Activated naive CD8-positive, alpha-beta T cell treated with anti-CD3 and anti-CD28 coated beads, Interleukin-2, amount 10 ng/mL, durations not matched to agents 7 days and 5 days (primary cell): ENCODE results near the gene ERGIC3. TPM values are rescaled to one million over a fixed set of nuclear protein-coding genes. Genes with fewer than 3 reads are reported as not detected.

Source experiments
- ATAC-seq: fragments of 150-1000 bp; cut with Tn5 transposase; one replicate; pipeline ENCODE4 v1.10.0; 2021; ENCODE audit warnings: low read depth, moderate library complexity
- POLR2A ChIA-PET: fragments of 350-600 bp; sonication (Branson Sonifier 250); formaldehyde crosslinking; loops from one replicate; lab custom pipeline; 2021; ENCODE audit warnings: antibody characterized with exemption; lab: Charles Lee
- DNase-seq: peaks from one replicate; pipeline ENCODE4 v3.0.0; 2021
- H3K27ac Mint-ChIP-seq: one replicate; pipeline ENCODE4 v1.8.0; 2022; ENCODE audit warnings: mild to moderate bottlenecking, mixed read lengths
- H3K27me3 Mint-ChIP-seq: one replicate; pipeline ENCODE4 v1.8.0; 2022; ENCODE audit warnings: mild to moderate bottlenecking, moderate library complexity, mixed read lengths
- H3K36me3 Mint-ChIP-seq: one replicate; pipeline ENCODE4 v1.8.0; 2021; ENCODE audit warnings: mild to moderate bottlenecking, mixed read lengths
- H3K4me1 Mint-ChIP-seq: one replicate; pipeline ENCODE4 v1.8.0; 2021; ENCODE audit warnings: mixed read lengths
- H3K4me3 Mint-ChIP-seq: one replicate; pipeline ENCODE4 v1.8.0; 2022; ENCODE audit warnings: mild to moderate bottlenecking, moderate library complexity, mixed read lengths
- H3K9me3 Mint-ChIP-seq: one replicate; pipeline ENCODE4 v1.8.0; 2021; ENCODE audit warnings: mixed read lengths
- total RNA-seq, 2 experiments: library from RNA; stranded (reverse); gene quantifications; one replicate each; pipeline ENCODE4 v1.2.3, GENCODE V29; 2021

The ERGIC3 gene
- total RNA-seq, 2 experiments from 2014 or later: 123 to 125 TPM

- H3K4me1 Mint-ChIP-seq: no peaks in the 10 kb centered on the region
- POLR2A ChIA-PET: no interaction called here
- ATAC-seq (no peak), DNase-seq (no peak)
- H3K9me3 Mint-ChIP-seq: no peaks in the 10 kb centered on the region
- H3K27ac Mint-ChIP-seq: no peak overlapping the region
- H3K36me3 Mint-ChIP-seq: peaks cover 4% of the 10 kb centered on the region
- no peak overlapping the region for H3K4me3 Mint-ChIP-seq
- no peaks in the 10 kb centered on the region for H3K27me3 Mint-ChIP-seq
Measured at GRCh38 chr20:35556871-35557270, 15.0 kb downstream of the ERGIC3 start.

- no peaks in the 10 kb centered on the region for H3K9me3 Mint-ChIP-seq
- POLR2A ChIA-PET: no interaction called here
- no peaks in the 10 kb centered on the region for H3K4me1 Mint-ChIP-seq
- ATAC-seq (no peak), DNase-seq (no peak)
- H3K36me3 Mint-ChIP-seq: peaks cover 4% of the 10 kb centered on the region
- H3K27me3 Mint-ChIP-seq: no peaks in the 10 kb centered on the region
- no peak overlapping the region for H3K4me3 Mint-ChIP-seq
- H3K27ac Mint-ChIP-seq: no peak overlapping the region
Measured at GRCh38 chr20:35558451-35558850, 16.6 kb downstream of the ERGIC3 start.

GRCh38 chr20:35559042-35559693 is 17.3 kb downstream of the ERGIC3 start:
- ATAC-seq: no peak

GRCh38 chr20:35560105-35560511 is 18.2 kb downstream of the ERGIC3 start:
- Mint-ChIP-seq H3K4me3 (no peak overlapping the region), H3K9me3 (no peaks in the 10 kb centered on the region), H3K27ac (no peak overlapping the region), H3K36me3 (no peaks in the 10 kb centered on the region), H3K27me3 (no peaks in the 10 kb centered on the region), H3K4me1 (no peaks in the 10 kb centered on the region)
- POLR2A ChIA-PET: no interaction called here
- DNase-seq: no peak
- no peak for ATAC-seq

More at GRCh38 chr20:35559042-35559693, 17.3 kb downstream of the ERGIC3 start:
- Mint-ChIP-seq H3K27ac (no peak overlapping the region), H3K27me3 (no peaks in the 10 kb centered on the region), H3K4me1 (no peaks in the 10 kb centered on the region), H3K4me3 (no peak overlapping the region), H3K36me3 (peaks cover 4% of the 10 kb centered on the region), H3K9me3 (no peaks in the 10 kb centered on the region)
- POLR2A ChIA-PET: no interaction called here
- no peak for DNase-seq

GRCh38 chr20:35560541-35560940 is 18.7 kb downstream of the ERGIC3 start:
- Mint-ChIP-seq H3K4me1 (no peaks in the 10 kb centered on the region), H3K9me3 (no peaks in the 10 kb centered on the region), H3K27ac (no peak overlapping the region), H3K36me3 (no peaks in the 10 kb centered on the region), H3K27me3 (no peaks in the 10 kb centered on the region), H3K4me3 (no peak overlapping the region)
- DNase-seq (no peak), ATAC-seq (no peak)
- POLR2A ChIA-PET: no interaction called here

GRCh38 chr20:35561268-35561667 is 19.4 kb downstream of the ERGIC3 start:
- no peaks in the 10 kb centered on the region for H3K4me1 Mint-ChIP-seq
- H3K36me3 Mint-ChIP-seq: no peaks in the 10 kb centered on the region
- H3K9me3 Mint-ChIP-seq: no peaks in the 10 kb centered on the region
- H3K27me3 Mint-ChIP-seq: peaks cover 3% of the 10 kb centered on the region
- ATAC-seq: no peak
- H3K4me3 Mint-ChIP-seq: no peak overlapping the region
- H3K27ac Mint-ChIP-seq: no peak overlapping the region
- POLR2A ChIA-PET: no interaction called here
- no peak for DNase-seq

- no peak for ATAC-seq
- POLR2A ChIA-PET: no interaction called here
- Mint-ChIP-seq H3K36me3 (no peaks in the 10 kb centered on the region), H3K9me3 (no peaks in the 10 kb centered on the region), H3K27me3 (peaks cover 6% of the 10 kb centered on the region), H3K4me3 (no peak overlapping the region), H3K4me1 (no peaks in the 10 kb centered on the region), H3K27ac (no peak overlapping the region)
- no peak for DNase-seq
Measured at GRCh38 chr20:35561671-35562070, 19.8 kb downstream of the ERGIC3 start.

GRCh38 chr20:35562541-35563110 is 20.7 kb downstream of the ERGIC3 start:
- peaks cover 12% of the 10 kb centered on the region for H3K27me3 Mint-ChIP-seq
- H3K4me1 Mint-ChIP-seq: no peaks in the 10 kb centered on the region
- POLR2A ChIA-PET: no interaction called here
- H3K4me3 Mint-ChIP-seq: no peak overlapping the region
- no peaks in the 10 kb centered on the region for H3K36me3 Mint-ChIP-seq
- no peak overlapping the region for H3K27ac Mint-ChIP-seq
- DNase-seq: no peak
- ATAC-seq: no peak
- no peaks in the 10 kb centered on the region for H3K9me3 Mint-ChIP-seq

- H3K27ac Mint-ChIP-seq: no peak overlapping the region
- ATAC-seq (no peak), DNase-seq (no peak)
- H3K4me3 Mint-ChIP-seq: no peak overlapping the region
- H3K9me3 Mint-ChIP-seq: no peaks in the 10 kb centered on the region
- peaks cover 1% of the 10 kb centered on the region for H3K4me1 Mint-ChIP-seq
- POLR2A ChIA-PET: no interaction called here
- no peaks in the 10 kb centered on the region for H3K36me3 Mint-ChIP-seq
- peaks cover 12% of the 10 kb centered on the region for H3K27me3 Mint-ChIP-seq
Measured at GRCh38 chr20:35563834-35564233, 22.0 kb downstream of the ERGIC3 start.

GRCh38 chr20:35564905-35565304 is 23.0 kb downstream of the ERGIC3 start:
- POLR2A ChIA-PET: no interaction called here

GRCh38 chr20:35568645-35569044 is 26.8 kb downstream of the ERGIC3 start:
- Mint-ChIP-seq H3K9me3 (peaks cover 3% of the 10 kb centered on the region), H3K27me3 (peaks cover 15% of the 10 kb centered on the region), H3K4me1 (peaks cover 1% of the 10 kb centered on the region), H3K27ac (no peak overlapping the region), H3K4me3 (no peak overlapping the region), H3K36me3 (no peaks in the 10 kb centered on the region)
- POLR2A ChIA-PET: no interaction called here
- no peak for ATAC-seq
- DNase-seq: no peak

More at GRCh38 chr20:35564905-35565304, 23.0 kb downstream of the ERGIC3 start:
- Mint-ChIP-seq H3K4me1 (peaks cover 1% of the 10 kb centered on the region), H3K9me3 (no peaks in the 10 kb centered on the region), H3K27me3 (peaks cover 12% of the 10 kb centered on the region), H3K27ac (no peak overlapping the region), H3K4me3 (no peak overlapping the region), H3K36me3 (no peaks in the 10 kb centered on the region)
- no peak for ATAC-seq
- no peak for DNase-seq

GRCh38 chr20:35571555-35571954 is 29.7 kb downstream of the ERGIC3 start:
- Mint-ChIP-seq H3K27ac (no peak overlapping the region), H3K4me3 (no peak overlapping the region), H3K36me3 (no peaks in the 10 kb centered on the region), H3K27me3 (peaks cover 19% of the 10 kb centered on the region), H3K4me1 (peaks cover 1% of the 10 kb centered on the region), H3K9me3 (peaks cover 3% of the 10 kb centered on the region)
- DNase-seq (no peak), ATAC-seq (no peak)
- POLR2A ChIA-PET: no interaction called here

- Mint-ChIP-seq H3K9me3 (peaks cover 3% of the 10 kb centered on the region), H3K4me1 (peaks cover 1% of the 10 kb centered on the region), H3K27ac (no peak overlapping the region), H3K4me3 (no peak overlapping the region), H3K36me3 (no peaks in the 10 kb centered on the region), H3K27me3 (peaks cover 14% of the 10 kb centered on the region)
- ATAC-seq (no peak), DNase-seq (no peak)
- POLR2A ChIA-PET: no interaction called here
Measured at GRCh38 chr20:35572838-35573237, 31.0 kb downstream of the ERGIC3 start.

- ATAC-seq (no peak), DNase-seq (no peak)
- Mint-ChIP-seq H3K4me1 (no peaks in the 10 kb centered on the region), H3K36me3 (no peaks in the 10 kb centered on the region), H3K9me3 (peaks cover 3% of the 10 kb centered on the region), H3K27me3 (peaks cover 16% of the 10 kb centered on the region), H3K27ac (no peak overlapping the region), H3K4me3 (no peak overlapping the region)
- POLR2A ChIA-PET: no interaction called here
Measured at GRCh38 chr20:35575958-35576357, 34.1 kb downstream of the ERGIC3 start.
